CD8-positive, alpha-beta memory T cell (primary cell): Measurements from ENCODE around the gene DAGLB. TPM values are rescaled to one million over a fixed set of nuclear protein-coding genes. Genes with fewer than 3 reads are reported as not detected.
"Not testable (repeated sequence)": the region's sequence is repeated elsewhere in the genome, so short reads cannot be mapped to it uniquely, and the experiment has no call there.

ENCODE experiments used
- CTCF ChIA-PET: fragments of 350-600 bp; sonication (Branson Sonifier 250); formaldehyde crosslinking; loops from one replicate; lab custom pipeline; 2021; ENCODE audit warnings: antibody characterized with exemption; lab: Charles Lee
- POLR2A ChIA-PET: fragments of 350-600 bp; sonication (Branson Sonifier 250); formaldehyde crosslinking; loops from one replicate; lab custom pipeline; 2021; ENCODE audit warnings: antibody characterized with exemption; lab: Charles Lee
- DNase-seq, 5 donors: peaks; one replicate each; pipeline versions ENCODE4 v3.0.0 to v3.0.0-alpha.2; 2020 to 2022; ENCODE audit warnings: mixed read lengths in 1 of 5
- H3K27ac ChIP-seq: one replicate; pipeline ENCODE4 v1.7.0; 2013; ENCODE audit warnings: low read depth, mild to moderate bottlenecking, low read length, moderate library complexity
- H3K27me3 ChIP-seq: 2 replicates; pipeline ENCODE4 v1.7.0; 2013; ENCODE audit warnings: low read length, mild to moderate bottlenecking; ENCODE audit not compliant: insufficient read depth, poor library complexity, severe bottlenecking
- H3K36me3 ChIP-seq: 2 replicates; pipeline ENCODE4 v1.7.0; 2013; ENCODE audit warnings: mild to moderate bottlenecking, low read length, moderate library complexity; ENCODE audit not compliant: insufficient read depth
- H3K4me1 ChIP-seq: 2 replicates; pipeline ENCODE4 v1.7.0; 2013; ENCODE audit warnings: mild to moderate bottlenecking, low read length, moderate library complexity; ENCODE audit not compliant: insufficient read depth
- H3K4me3 ChIP-seq: 2 replicates; pipeline ENCODE4 v1.7.0; 2013; ENCODE audit warnings: mild to moderate bottlenecking, low read length
- H3K9me3 ChIP-seq: 2 replicates; pipeline ENCODE4 v1.7.0; 2013; ENCODE audit warnings: mild to moderate bottlenecking, low read length
- H3K27ac Mint-ChIP-seq, 8 donors: one replicate each; pipeline ENCODE4 v1.8.0; 2020 to 2021; ENCODE audit warnings: mixed read lengths in 8 of 8, mild to moderate bottlenecking in 6 of 8, inconsistent platforms in 3 of 8, moderate library complexity in 3 of 8
- H3K27me3 Mint-ChIP-seq, 2 donors: one replicate each; pipeline ENCODE4 v1.8.0; 2020 to 2021; ENCODE audit warnings: mixed read lengths in 2 of 2, mild to moderate bottlenecking in 1 of 2, moderate library complexity in 1 of 2
- H3K36me3 Mint-ChIP-seq, 3 donors: one replicate each; pipeline ENCODE4 v1.8.0; 2020 to 2021; ENCODE audit warnings: mixed read lengths in 3 of 3, inconsistent platforms in 1 of 3, mild to moderate bottlenecking in 1 of 3
- H3K4me1 Mint-ChIP-seq, 3 donors: one replicate each; pipeline ENCODE4 v1.8.0; 2020 to 2021; ENCODE audit warnings: mixed read lengths in 3 of 3, inconsistent platforms in 1 of 3, mild to moderate bottlenecking in 1 of 3
- H3K4me3 Mint-ChIP-seq, 7 donors: one replicate each; pipeline ENCODE4 v1.8.0; 2020 to 2021; ENCODE audit warnings: mixed read lengths in 7 of 7, mild to moderate bottlenecking in 6 of 7, moderate library complexity in 4 of 7, inconsistent platforms in 2 of 7
- H3K9me3 Mint-ChIP-seq, 5 donors: one replicate each; pipeline ENCODE4 v1.8.0; 2020 to 2022; ENCODE audit warnings: mixed read lengths in 5 of 5, mild to moderate bottlenecking in 3 of 5, moderate library complexity in 2 of 5, inconsistent platforms in 1 of 5
- polyA plus RNA-seq: library from polyadenylated mRNA; unstranded; fragments of 300-500 nt; fragmentation: Illumina TruSeq; gene quantifications from one replicate; pipeline ENCODE4 v1.2.3, GENCODE V29; 2021
- total RNA-seq, 2 experiments: library from RNA; stranded (reverse); gene quantifications; one replicate each; pipeline ENCODE4 v1.2.3, GENCODE V29; 2021

The DAGLB gene
- total and polyA plus RNA-seq, 3 experiments from 2014 or later: 9.7 to 16.4 (median 16.1) TPM

- H3K4me3 Mint-ChIP-seq: peak overlapping the region in 4 of 7 donors; percentile 24 to 43 (median 35)
Measured at GRCh38 chr7:6382817-6383216, 64.9 kb downstream of the DAGLB start.

GRCh38 chr7:6381846-6382245 is 65.9 kb downstream of the DAGLB start:
- CTCF ChIA-PET: interaction anchor here (1.4 to 1.6 kb wide), 2 partner anchors 10 to 14 kb away, joined by 3 read pairs; no protein-coding TSS in a partner anchor
- POLR2A ChIA-PET: not testable (repeated sequence)
- H3K36me3 Mint-ChIP-seq: peaks cover 0 to 33% (median 2%) of the 10 kb centered on the region in 3 donors

More at GRCh38 chr7:6382817-6383216, 64.9 kb downstream of the DAGLB start:
- peaks cover 46% of the 10 kb centered on the region for H3K4me1 ChIP-seq
- peaks cover 0 to 38% (median 4%) of the 10 kb centered on the region in 3 donors for H3K36me3 Mint-ChIP-seq
- no peaks in the 10 kb centered on the region for H3K36me3 ChIP-seq
- no peaks in the 10 kb centered on the region for H3K9me3 Mint-ChIP-seq
- H3K4me3 ChIP-seq: no peak overlapping the region
- H3K27ac ChIP-seq: no peak overlapping the region
- peaks cover 67 to 85% (median 81%) of the 10 kb centered on the region in 3 donors for H3K4me1 Mint-ChIP-seq
- POLR2A ChIA-PET: no interaction called here
- H3K27ac Mint-ChIP-seq: peak overlapping the region in 4 of 8 donors; percentile 14 to 76 (median 56)
- no peaks in the 10 kb centered on the region for H3K9me3 ChIP-seq
- H3K27me3 Mint-ChIP-seq: no peaks in the 10 kb centered on the region
- CTCF ChIA-PET: interaction anchor here (1.2 to 1.4 kb wide), 2 partner anchors 13 to 526 kb away, joined by 3 to 4 read pairs; no protein-coding TSS in a partner anchor
- no peak for DNase-seq
- no peaks in the 10 kb centered on the region for H3K27me3 ChIP-seq

GRCh38 chr7:6380310-6381095 is 67.3 kb downstream of the DAGLB start:
- H3K4me3 ChIP-seq: no peak overlapping the region
- H3K27ac ChIP-seq: no peak overlapping the region
- no peaks in the 10 kb centered on the region for H3K27me3 ChIP-seq
- Mint-ChIP-seq H3K9me3 (no peaks in the 10 kb centered on the region), H3K4me3 (peak overlapping the region; percentile 0 to 48 (median 12)), H3K27ac (peak overlapping the region in 7 of 8 donors; percentile 64 to 88 (median 72)), H3K4me1 (peaks cover 69 to 88% (median 81%) of the 10 kb centered on the region in 3 donors), H3K36me3 (peaks cover 0 to 34% (median 2%) of the 10 kb centered on the region in 3 donors), H3K27me3 (no peaks in the 10 kb centered on the region)
- DNase-seq: no peak
- no peaks in the 10 kb centered on the region for H3K36me3 ChIP-seq
- ChIA-PET CTCF (interaction anchor here (1.6 kb wide), 1 partner anchor 9 kb away, joined by 3 read pairs; no protein-coding TSS in a partner anchor), POLR2A (no interaction called here)
- H3K4me1 ChIP-seq: peaks cover 51% of the 10 kb centered on the region
- H3K9me3 ChIP-seq: no peaks in the 10 kb centered on the region

More at GRCh38 chr7:6381846-6382245, 65.9 kb downstream of the DAGLB start:
- not testable (repeated sequence) for H3K36me3 ChIP-seq, H3K27me3 Mint-ChIP-seq, H3K27ac ChIP-seq, H3K27me3 ChIP-seq, DNase-seq, H3K9me3 ChIP-seq, H3K4me3 ChIP-seq, H3K9me3 Mint-ChIP-seq
- Mint-ChIP-seq H3K27ac (peak overlapping the region in 4 of 8 donors; percentile 7 to 76 (median 46)), H3K4me1 (peaks cover 73 to 88% (median 83%) of the 10 kb centered on the region in 3 donors), H3K4me3 (peak overlapping the region in 2 of 7 donors; percentile 26 to 65)
- peaks cover 48% of the 10 kb centered on the region for H3K4me1 ChIP-seq

GRCh38 chr7:6379886-6380285 is 67.9 kb downstream of the DAGLB start:
- Histone ChIP-seq H3K36me3 (no peaks in the 10 kb centered on the region), H3K4me1 (peaks cover 48% of the 10 kb centered on the region), H3K27me3 (no peaks in the 10 kb centered on the region), H3K9me3 (no peaks in the 10 kb centered on the region), H3K4me3 (no peak overlapping the region), H3K27ac (no peak overlapping the region)
- POLR2A ChIA-PET: no interaction called here
- H3K27ac Mint-ChIP-seq: peak overlapping the region in 6 of 8 donors; percentile 64 to 88 (median 72)
- H3K27me3 Mint-ChIP-seq: no peaks in the 10 kb centered on the region
- H3K36me3 Mint-ChIP-seq: peaks cover 0 to 37% (median 2%) of the 10 kb centered on the region in 3 donors
- H3K4me1 Mint-ChIP-seq: peaks cover 65 to 84% (median 78%) of the 10 kb centered on the region in 3 donors
- H3K4me3 Mint-ChIP-seq: peak overlapping the region in 5 of 7 donors; percentile 0 to 48 (median 6)
- H3K9me3 Mint-ChIP-seq: no peaks in the 10 kb centered on the region
- DNase-seq: no peak
- CTCF ChIA-PET: no interaction called here

GRCh38 chr7:6378556-6378955 is 69.2 kb downstream of the DAGLB start:
- H3K9me3 Mint-ChIP-seq, H3K36me3 ChIP-seq, H3K4me3 ChIP-seq, DNase-seq, H3K27me3 ChIP-seq, H3K9me3 ChIP-seq, H3K27me3 Mint-ChIP-seq, CTCF ChIA-PET, H3K27ac ChIP-seq: not testable (repeated sequence)
- Mint-ChIP-seq H3K27ac (peak overlapping the region in 6 of 8 donors; percentile 5 to 80 (median 47)), H3K36me3 (peaks cover 0 to 32% (median 2%) of the 10 kb centered on the region in 3 donors), H3K4me1 (peaks cover 57 to 73% (median 71%) of the 10 kb centered on the region in 3 donors), H3K4me3 (peak overlapping the region in 2 of 7 donors; percentile 24 to 86)
- H3K4me1 ChIP-seq: peaks cover 46% of the 10 kb centered on the region
- POLR2A ChIA-PET: interaction anchor here (0.6 kb wide), 2 partner anchors 45 to 68 kb away, joined by 4 to 6 read pairs; no protein-coding TSS in a partner anchor

GRCh38 chr7:6376820-6377219 is 70.9 kb downstream of the DAGLB start:
- peaks cover 0 to 28% (median 2%) of the 10 kb centered on the region in 3 donors for H3K36me3 Mint-ChIP-seq
- DNase-seq: no peak
- peak overlapping the region; percentile 17 to 97 (median 76) for H3K27ac Mint-ChIP-seq
- Histone ChIP-seq H3K4me3 (no peak overlapping the region), H3K27ac (no peak overlapping the region), H3K4me1 (peaks cover 30% of the 10 kb centered on the region), H3K9me3 (no peaks in the 10 kb centered on the region), H3K27me3 (no peaks in the 10 kb centered on the region), H3K36me3 (no peaks in the 10 kb centered on the region)
- ChIA-PET CTCF (interaction anchor here (1.4 kb wide), 1 partner anchor 15 kb away, joined by 6 read pairs; no protein-coding TSS in a partner anchor), POLR2A (no interaction called here)
- H3K27me3 Mint-ChIP-seq: no peaks in the 10 kb centered on the region
- H3K4me1 Mint-ChIP-seq: peaks cover 44 to 57% (median 56%) of the 10 kb centered on the region in 3 donors
- H3K9me3 Mint-ChIP-seq: no peaks in the 10 kb centered on the region
- peak overlapping the region; percentile 28 to 83 (median 65) for H3K4me3 Mint-ChIP-seq

GRCh38 chr7:6375348-6376101 is 72.2 kb downstream of the DAGLB start:
- peaks cover 0 to 25% (median 2%) of the 10 kb centered on the region in 3 donors for H3K36me3 Mint-ChIP-seq
- peak overlapping the region; percentile 73 for H3K27ac ChIP-seq
- peak overlapping the region; percentile 79 to 96 (median 93) for H3K4me3 Mint-ChIP-seq
- H3K27me3 Mint-ChIP-seq: no peaks in the 10 kb centered on the region
- peak overlapping the region; percentile 61 for H3K4me3 ChIP-seq
- ChIA-PET CTCF (no interaction called here), POLR2A (no interaction called here)
- H3K36me3 ChIP-seq: no peaks in the 10 kb centered on the region
- H3K4me1 Mint-ChIP-seq: peaks cover 35 to 44% (median 43%) of the 10 kb centered on the region in 3 donors
- H3K27me3 ChIP-seq: no peaks in the 10 kb centered on the region
- H3K27ac Mint-ChIP-seq: peak overlapping the region; percentile 70 to 97 (median 96)
- peaks cover 24% of the 10 kb centered on the region for H3K4me1 ChIP-seq
- H3K9me3 ChIP-seq: no peaks in the 10 kb centered on the region
- peak in 4 of 5 donors; percentile 7 to 55 (median 44) for DNase-seq
- H3K9me3 Mint-ChIP-seq: no peaks in the 10 kb centered on the region
